Measurements from ENCODE around the gene SIM1. TPM values are rescaled to one million over a fixed set of nuclear protein-coding genes. Genes with fewer than 3 reads are reported as not detected.

SIM1 gene
- total RNA-seq, 8 experiments from 2014 or later = 1.5 to 8.3 (median 3.8) TPM

GRCh38 chr6:100459592-100460184, 5.0 kb downstream of the SIM1 start:
- H3K27ac ChIP-seq = no peak overlapping the region
- in situ Hi-C loops (cut with MboI; ENCODE audit: low pct_unique_long_range_greater_than_20kb in 2 of 9, low sequenced_read_pairs in 9 of 9, unreplicated experiment in 9 of 9) = loop anchor here in 3 of 9 experiments (25.0 kb wide), 2 partner anchors 847 to 872 kb away; partner anchors contain the start of gene PRDM13 (in 2 of the 3)
- H3K4me3 ChIP-seq = no peak overlapping the region
- no peak for ATAC-seq (replicated peaks in 6 of 8)
- H3K4me1 ChIP-seq (replicated peaks in 1 of 2) = peaks cover 0 to 20% of the 10 kb centered on the region in 2 donors

- H3K4me1 ChIP-seq (replicated peaks in 1 of 2) = peaks cover 0 to 14% of the 10 kb centered on the region in 2 donors
- 17 to 94% (median 32%) methylated on average over 1 to 10 of the region's 10 CpGs for WGBS, 10 experiments
- ATAC-seq (replicated peaks in 6 of 8) = no peak
- no peak overlapping the region for H3K4me3 ChIP-seq
- in situ Hi-C loops (cut with MboI; ENCODE audit: low pct_unique_long_range_greater_than_20kb in 2 of 9, low sequenced_read_pairs in 9 of 9, unreplicated experiment in 9 of 9) = loop anchor here in 3 of 9 experiments (25.0 kb wide), 2 partner anchors 847 to 872 kb away; partner anchors contain the start of gene PRDM13 (in 2 of the 3)
- H3K27ac ChIP-seq = no peak overlapping the region
These were observed 5.7 kb downstream of the SIM1 start for GRCh38 chr6:100458841-100459591.

GRCh38 chr6:100457311-100457990, 7.3 kb downstream of the SIM1 start:
- no peak for ATAC-seq (replicated peaks in 6 of 8)
- peaks cover 0 to 13% of the 10 kb centered on the region in 2 donors for H3K4me1 ChIP-seq (replicated peaks in 1 of 2)
- no peak overlapping the region for H3K4me3 ChIP-seq
- in situ Hi-C loops (cut with MboI; ENCODE audit: low pct_unique_long_range_greater_than_20kb in 2 of 9, low sequenced_read_pairs in 9 of 9, unreplicated experiment in 9 of 9) = loop anchor here in 3 of 9 experiments (25.0 kb wide), 2 partner anchors 845 to 870 kb away; partner anchors contain the start of gene PRDM13 (in 2 of the 3)
- H3K27ac ChIP-seq = no peak overlapping the region
- WGBS, 10 experiments = 37 to 98% (median 54%) methylated on average over 1 to 18 of the region's 34 CpGs; no CpG with 5 or more reads in 1 of the 10 experiments

GRCh38 chr6:100456908-100457235, 7.8 kb downstream of the SIM1 start:
- 14 to 96% (median 42%) methylated on average over 2 to 8 of the region's 8 CpGs; no CpG with 5 or more reads in 1 of the 10 experiments for WGBS, 10 experiments
- in situ Hi-C loops (cut with MboI; ENCODE audit: low pct_unique_long_range_greater_than_20kb in 2 of 9, low sequenced_read_pairs in 9 of 9, unreplicated experiment in 9 of 9) = loop anchor here in 3 of 9 experiments (25.0 kb wide), 2 partner anchors 845 to 870 kb away; partner anchors contain the start of gene PRDM13 (in 2 of the 3)
- no peak overlapping the region for H3K4me3 ChIP-seq
- ATAC-seq (replicated peaks in 6 of 8) = no peak
- H3K4me1 ChIP-seq (replicated peaks in 1 of 2) = peaks cover 0 to 13% of the 10 kb centered on the region in 2 donors
- no peak overlapping the region for H3K27ac ChIP-seq

GRCh38 chr6:100456141-100456907, 8.4 kb downstream of the SIM1 start:
- Histone ChIP-seq H3K4me1 (replicated peaks in 1 of 2) (peaks cover 0 to 13% of the 10 kb centered on the region in 2 donors), H3K27ac (no peak overlapping the region), H3K4me3 (peak overlapping the region in 1 of 5 donors; percentile 0)
- 1 to 100% (median 6%) methylated on average over 1 to 18 of the region's 24 CpGs for WGBS, 10 experiments
- ATAC-seq (replicated peaks in 6 of 8) = no peak
- in situ Hi-C loops (cut with MboI; ENCODE audit: low pct_unique_long_range_greater_than_20kb in 2 of 9, low sequenced_read_pairs in 9 of 9, unreplicated experiment in 9 of 9) = loop anchor here in 3 of 9 experiments (25.0 kb wide), 2 partner anchors 844 to 869 kb away; partner anchors contain the start of gene PRDM13 (in 2 of the 3)

- whole genome bisulfite sequencing, 10 experiments = 4 to 98% (median 67%) methylated on average over 3 to 21 of the region's 54 CpGs; no CpG with 5 or more reads in 4 of the 10 experiments
- in situ Hi-C loops (cut with MboI; ENCODE audit: low pct_unique_long_range_greater_than_20kb in 2 of 9, low sequenced_read_pairs in 9 of 9, unreplicated experiment in 9 of 9) = loop anchor here in 3 of 9 experiments (25.0 kb wide), 2 partner anchors 843 to 868 kb away; partner anchors contain the start of gene PRDM13 (in 2 of the 3)
- Histone ChIP-seq H3K4me3 (peak overlapping the region in 1 of 5 donors; percentile 0), H3K4me1 (replicated peaks in 1 of 2) (peaks cover 0 to 8% of the 10 kb centered on the region in 2 donors), H3K27ac (no peak overlapping the region)
- ATAC-seq (replicated peaks in 6 of 8) = peak in 3 of 8 experiments; percentile 21 to 30 (median 27)
These were observed 9.2 kb downstream of the SIM1 start for GRCh38 chr6:100455230-100456124.

GRCh38 chr6:100454551-100455229, 10.0 kb downstream of the SIM1 start:
- in situ Hi-C loops (cut with MboI; ENCODE audit: low pct_unique_long_range_greater_than_20kb in 2 of 9, low sequenced_read_pairs in 9 of 9, unreplicated experiment in 9 of 9) = loop anchor here in 3 of 9 experiments (25.0 kb wide), 2 partner anchors 842 to 867 kb away; partner anchors contain the start of gene PRDM13 (in 2 of the 3)
- peak overlapping the region in 1 of 5 donors; percentile 13 for H3K4me3 ChIP-seq
- peaks cover 0 to 8% of the 10 kb centered on the region in 2 donors for H3K4me1 ChIP-seq (replicated peaks in 1 of 2)
- 2 to 94% (median 15%) methylated on average over 3 to 13 of the region's 14 CpGs for WGBS, 10 experiments
- H3K27ac ChIP-seq = no peak overlapping the region
- no peak for ATAC-seq (replicated peaks in 6 of 8)

GRCh38 chr6:100453701-100454521, 10.8 kb downstream of the SIM1 start:
- Histone ChIP-seq H3K27ac (no peak overlapping the region), H3K4me1 (replicated peaks in 1 of 2) (peaks cover 0 to 8% of the 10 kb centered on the region in 2 donors), H3K4me3 (peak overlapping the region in 1 of 5 donors; percentile 13)
- ATAC-seq (replicated peaks in 6 of 8) = peak in 4 of 8 experiments; percentile 38 to 53 (median 45)
- in situ Hi-C loops (cut with MboI; ENCODE audit: low pct_unique_long_range_greater_than_20kb in 2 of 9, low sequenced_read_pairs in 9 of 9, unreplicated experiment in 9 of 9) = loop anchor here in 3 of 9 experiments (25.0 kb wide), 2 partner anchors 842 to 867 kb away; partner anchors contain the start of gene PRDM13 (in 2 of the 3)
- 0 to 86% (median 27%) methylated on average over 1 to 30 of the region's 36 CpGs; no CpG with 5 or more reads in 3 of the 10 experiments for WGBS, 10 experiments

- Histone ChIP-seq H3K4me3 (no peak overlapping the region), H3K4me1 (replicated peaks in 1 of 2) (peaks cover 0 to 8% of the 10 kb centered on the region in 2 donors), H3K27ac (no peak overlapping the region)
- 38 to 68% (median 67%) methylated on average over 1 to 3 of the region's 3 CpGs; no CpG with 5 or more reads in 4 of the 10 experiments for WGBS, 10 experiments
- in situ Hi-C loops (cut with MboI; ENCODE audit: low pct_unique_long_range_greater_than_20kb in 2 of 9, low sequenced_read_pairs in 9 of 9, unreplicated experiment in 9 of 9) = loop anchor here in 3 of 9 experiments (25.0 kb wide), 2 partner anchors 841 to 866 kb away; partner anchors contain the start of gene PRDM13 (in 2 of the 3)
- no peak for ATAC-seq (replicated peaks in 6 of 8)
These were observed 11.7 kb downstream of the SIM1 start for GRCh38 chr6:100452998-100453397.

GRCh38 chr6:100451577-100451976, 13.1 kb downstream of the SIM1 start:
- ATAC-seq (replicated peaks in 6 of 8) = no peak
- WGBS, 10 experiments = 43 to 100% (median 83%) methylated on average over 1 of the region's 1 CpG; no CpG with 5 or more reads in 4 of the 10 experiments
- Histone ChIP-seq H3K27ac (no peak overlapping the region), H3K4me3 (no peak overlapping the region), H3K4me1 (replicated peaks in 1 of 2) (peaks cover 0 to 8% of the 10 kb centered on the region in 2 donors)
- in situ Hi-C loops (cut with MboI; ENCODE audit: low pct_unique_long_range_greater_than_20kb in 2 of 9, low sequenced_read_pairs in 9 of 9, unreplicated experiment in 9 of 9) = loop anchor here in 3 of 9 experiments (25.0 kb wide), 2 partner anchors 839 to 864 kb away; partner anchors contain the start of gene PRDM13 (in 2 of the 3)

Measured in motor neuron (in vitro differentiated cells).